C4-2B (cell line): ENCODE results near the gene TJP1.

Source experiments
- H3K27ac ChIP-seq: fragments of 450-650 bp; 2 replicates; pipeline ENCODE4 v1.5.1; 2017
- ZFX ChIP-seq: fragments of 450-650 bp; IDR thresholded peaks from 2 replicates; pipeline ENCODE4 v1.6.1; 2017
- TF ChIP-seq, protein P1 (sequence below): fragments of 450-650 bp; conservative IDR thresholded peaks from 2 replicates; pipeline ENCODE4 v1.5.1; 2017; ENCODE audit warnings: mild to moderate bottlenecking

Gene TJP1

DNA sequence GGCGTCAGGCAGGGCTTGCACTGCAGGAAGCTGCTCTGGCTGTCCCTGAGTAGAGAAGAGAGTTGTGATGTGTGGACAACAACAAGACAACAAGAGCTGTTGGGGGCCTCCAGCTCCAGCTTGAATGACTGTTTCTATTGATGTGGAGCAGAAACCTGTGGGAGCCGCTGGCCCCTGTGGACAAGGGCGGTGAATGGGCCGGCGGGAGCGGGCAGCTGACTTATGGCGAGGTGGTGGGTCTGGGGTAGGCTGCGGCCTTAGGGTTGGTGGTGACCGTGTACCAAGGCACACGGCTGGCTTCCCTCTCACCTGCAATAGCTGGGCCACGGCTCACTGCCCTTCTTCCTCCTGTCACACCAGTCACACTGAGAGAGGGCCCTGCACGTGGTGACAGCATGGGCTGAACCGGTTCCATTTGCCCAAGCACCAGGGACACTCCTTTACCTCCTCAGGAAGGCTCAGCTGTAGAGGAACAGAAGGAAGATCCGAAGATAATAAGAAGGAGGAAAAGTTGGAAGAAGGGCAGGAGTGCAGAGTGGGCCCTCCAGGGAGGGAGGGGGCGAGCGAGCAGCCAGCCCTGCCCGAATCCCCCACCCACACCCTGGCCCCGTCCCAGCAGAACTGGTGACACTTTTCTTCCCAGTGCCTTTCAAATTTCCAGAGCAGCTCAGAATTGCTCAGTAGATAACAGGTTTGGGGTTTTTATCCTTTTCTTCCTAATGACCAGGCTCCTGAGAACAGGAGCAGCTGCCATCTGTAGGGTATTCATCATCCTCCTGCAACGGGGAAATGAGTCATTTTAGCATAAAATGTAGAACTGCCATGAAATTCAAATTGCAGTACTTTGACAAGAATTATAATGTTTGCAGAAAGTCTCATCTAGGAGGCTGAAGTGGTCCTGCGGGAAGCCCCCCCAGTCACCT lies 136.9 kb downstream of the TJP1 start:
- TF ChIP-seq ZFX, result no peak
- TF ChIP-seq, protein P1, sequence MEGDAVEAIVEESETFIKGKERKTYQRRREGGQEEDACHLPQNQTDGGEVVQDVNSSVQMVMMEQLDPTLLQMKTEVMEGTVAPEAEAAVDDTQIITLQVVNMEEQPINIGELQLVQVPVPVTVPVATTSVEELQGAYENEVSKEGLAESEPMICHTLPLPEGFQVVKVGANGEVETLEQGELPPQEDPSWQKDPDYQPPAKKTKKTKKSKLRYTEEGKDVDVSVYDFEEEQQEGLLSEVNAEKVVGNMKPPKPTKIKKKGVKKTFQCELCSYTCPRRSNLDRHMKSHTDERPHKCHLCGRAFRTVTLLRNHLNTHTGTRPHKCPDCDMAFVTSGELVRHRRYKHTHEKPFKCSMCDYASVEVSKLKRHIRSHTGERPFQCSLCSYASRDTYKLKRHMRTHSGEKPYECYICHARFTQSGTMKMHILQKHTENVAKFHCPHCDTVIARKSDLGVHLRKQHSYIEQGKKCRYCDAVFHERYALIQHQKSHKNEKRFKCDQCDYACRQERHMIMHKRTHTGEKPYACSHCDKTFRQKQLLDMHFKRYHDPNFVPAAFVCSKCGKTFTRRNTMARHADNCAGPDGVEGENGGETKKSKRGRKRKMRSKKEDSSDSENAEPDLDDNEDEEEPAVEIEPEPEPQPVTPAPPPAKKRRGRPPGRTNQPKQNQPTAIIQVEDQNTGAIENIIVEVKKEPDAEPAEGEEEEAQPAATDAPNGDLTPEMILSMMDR, result no peak
- no peak overlapping the region for H3K27ac ChIP-seq

DNA sequence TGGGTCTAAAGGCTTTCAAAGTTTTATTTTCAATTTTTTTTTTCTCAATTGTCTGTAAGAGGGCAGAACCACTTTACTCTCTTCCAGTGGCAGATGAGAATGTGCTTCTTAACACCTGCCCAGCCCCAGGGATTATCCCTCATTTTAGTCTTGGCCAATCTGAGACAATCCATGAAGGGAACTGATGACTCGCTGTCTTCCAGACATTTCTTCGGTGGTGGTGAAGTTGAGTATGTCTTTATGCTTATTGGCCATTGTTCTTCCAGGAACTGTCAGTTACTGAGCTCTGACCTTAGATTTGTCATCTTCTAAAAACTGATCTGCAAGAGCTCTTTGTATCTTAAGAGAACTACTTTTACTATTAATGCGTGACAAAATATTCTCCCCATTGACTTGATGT lies 139.5 kb downstream of the TJP1 start:
- H3K27ac ChIP-seq, result no peak overlapping the region
- TF ChIP-seq, protein P1, result no peak
- TF ChIP-seq ZFX, result no peak

DNA sequence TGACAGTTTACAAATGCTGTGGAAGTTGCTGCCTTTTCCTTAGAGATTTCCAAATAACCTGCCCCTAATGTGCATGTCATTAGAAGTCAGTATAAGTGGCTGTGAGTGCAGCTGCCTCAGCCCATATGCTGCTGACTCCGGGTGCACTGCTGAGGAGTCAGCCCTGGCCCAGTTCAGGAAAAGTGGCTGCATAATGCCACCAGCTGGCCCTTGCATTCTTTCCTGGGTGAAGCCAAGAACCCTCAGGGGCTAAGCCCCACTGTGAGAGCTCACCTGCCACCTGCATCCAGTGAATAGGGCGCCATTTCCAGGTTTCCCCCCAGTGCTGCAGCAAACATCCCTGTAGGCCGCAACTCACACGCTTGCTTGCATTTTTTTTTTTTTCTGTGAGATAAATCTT lies 139.9 kb downstream of the TJP1 start:
- TF ChIP-seq, protein P1, result no peak
- TF ChIP-seq ZFX, result no peak
- no peak overlapping the region for H3K27ac ChIP-seq

GRCh38 chr15:29681946-29682345 lies 140.3 kb downstream of the TJP1 start:
- TF ChIP-seq, protein P1, result no peak
- no peak for TF ChIP-seq ZFX
- no peak overlapping the region for H3K27ac ChIP-seq

GRCh38 chr15:29681166-29681845 lies 141.0 kb downstream of the TJP1 start:
- TF ChIP-seq, protein P1, result no peak
- no peak for TF ChIP-seq ZFX
- H3K27ac ChIP-seq, result no peak overlapping the region

GRCh38 chr15:29680465-29681165 lies 141.7 kb downstream of the TJP1 start:
- H3K27ac ChIP-seq, result no peak overlapping the region
- TF ChIP-seq, protein P1, result no peak
- no peak for TF ChIP-seq ZFX
